H1 (cell line): ENCODE data around the gene CRTC3. TPM values are rescaled to one million over a fixed set of nuclear protein-coding genes. Genes with fewer than 3 reads are reported as not detected.

ENCODE experiments used
- CTCF ChIA-PET: fragments of 300-600 bp; sonication (Branson Sonifier 250); formaldehyde crosslinking; loops from one replicate; lab custom pipeline; 2021; ENCODE audit not compliant: partially characterized antibody; lab: Charles Lee
- POLR2A ChIA-PET: fragments of 300-600 bp; sonication (Branson Sonifier 250); formaldehyde crosslinking; loops from one replicate; lab custom pipeline; 2021; ENCODE audit warnings: inconsistent platforms; ENCODE audit not compliant: partially characterized antibody; lab: Charles Lee
- DNase-seq, 2 experiments: peaks; one replicate each; pipeline versions ENCODE4 v3.0.0 to v3.0.0-alpha.2; 2010 to 2022; ENCODE audit warnings: low spot score in 2 of 2, low read depth in 1 of 2, mixed read lengths in 1 of 2
- FAIRE-seq: peaks from 2 replicates; lab custom pipeline; 2011; peaks lifted over from hg19 to GRCh38; lab: Jason Lieb, UNC
- H2AFZ ChIP-seq: 2 replicates; pipeline ENCODE4 v1.8.1; 2012; ENCODE audit warnings: low read length, inconsistent platforms
- H2AK5ac ChIP-seq: 2 replicates; pipeline ENCODE4 v1.6.1; 2013; ENCODE audit warnings: low read depth, low read length
- H2BK120ac ChIP-seq: replicated peaks from 2 replicates; pipeline ENCODE3; 2013; ENCODE audit warnings: low read depth, low read length, inconsistent platforms
- H2BK12ac ChIP-seq: 2 replicates; pipeline ENCODE4 v1.6.1; 2013; ENCODE audit warnings: low read depth, low read length
- H2BK15ac ChIP-seq: 2 replicates; pipeline ENCODE4 v1.6.1; 2013; ENCODE audit warnings: low read length
- H2BK20ac ChIP-seq: 2 replicates; pipeline ENCODE4 v1.6.1; 2013; ENCODE audit warnings: low read length
- H2BK5ac ChIP-seq: 2 replicates; pipeline ENCODE4 v1.6.1; 2013; ENCODE audit warnings: low read depth, low read length
- H3K14ac ChIP-seq: 2 replicates; pipeline ENCODE4 v1.6.1; 2013; ENCODE audit warnings: inconsistent platforms; ENCODE audit not compliant: insufficient read length
- H3K18ac ChIP-seq: 2 replicates; pipeline ENCODE4 v1.6.1; 2013; ENCODE audit warnings: low read length; ENCODE audit errors: extremely low read depth
- H3K23ac ChIP-seq: 2 replicates; pipeline ENCODE4 v1.6.1; 2013; ENCODE audit warnings: inconsistent platforms; ENCODE audit not compliant: insufficient read length
- H3K23me2 ChIP-seq: 2 replicates; pipeline ENCODE4 v1.6.1; 2013; ENCODE audit warnings: low read depth, low read length
- H3K27ac ChIP-seq: 2 replicates; pipeline ENCODE4 v1.6.1; 2011; ENCODE audit warnings: low read depth, low read length, inconsistent platforms
- H3K27me3 ChIP-seq, 4 experiments: replicated peaks in 1 of 4; 1 replicate in 1 of 4; 2 replicates in 3 of 4; pipeline versions ENCODE4 v1.6.1 to v1.8.1; 2011 to 2013; ENCODE audit warnings: low read length in 3 of 4, mild to moderate bottlenecking in 3 of 4, inconsistent platforms in 2 of 4, mixed read lengths in 2 of 4, moderate library complexity in 1 of 4; ENCODE audit not compliant: control insufficient read depth in 3 of 4, insufficient read depth in 3 of 4; ENCODE audit errors: extremely low read depth in 1 of 4
- H3K36me3 ChIP-seq, 4 experiments: 2 replicates each; pipeline versions ENCODE4 v1.6.1 to v1.8.1; 2011 to 2013; ENCODE audit warnings: mild to moderate bottlenecking in 4 of 4, low read length in 3 of 4, moderate library complexity in 2 of 4, control low read depth in 1 of 4, inconsistent platforms in 1 of 4; ENCODE audit not compliant: insufficient read depth in 4 of 4, control insufficient read depth in 2 of 4
- H3K4ac ChIP-seq: replicated peaks from 2 replicates; pipeline ENCODE3; 2013; ENCODE audit warnings: low read length, low read depth, mixed read lengths, inconsistent platforms; ENCODE audit not compliant: insufficient read length
- H3K4me1 ChIP-seq, 4 experiments: replicated peaks in 1 of 4; 1 replicate in 1 of 4; 2 replicates in 3 of 4; pipeline versions ENCODE4 v1.6.1 to v1.8.1; 2011 to 2013; ENCODE audit warnings: low read length in 3 of 4, inconsistent platforms in 2 of 4, mixed read lengths in 1 of 4; ENCODE audit not compliant: insufficient read depth in 4 of 4, control insufficient read depth in 3 of 4
- H3K4me2 ChIP-seq, 2 experiments: 2 replicates each; pipeline versions ENCODE4 v1.6.1 to v1.8.1; 2011 to 2013; ENCODE audit warnings: low read depth in 2 of 2, low read length in 2 of 2, control low read depth in 1 of 2, inconsistent platforms in 1 of 2, mild to moderate bottlenecking in 1 of 2; ENCODE audit not compliant: insufficient read depth in 1 of 2
- H3K4me3 ChIP-seq, 4 experiments: fragments of 200-600, 300-600 bp in 1 of 4; sonication (generic), shearing (Covaris generic), sonication (Bioruptor Twin) in 1 of 4; 2 replicates each; pipeline versions ENCODE4 v1.5.1 to v1.8.1; 2011 to 2016; ENCODE audit warnings: low read length in 4 of 4, low read depth in 3 of 4, control low read depth in 2 of 4, inconsistent platforms in 2 of 4, mild to moderate bottlenecking in 2 of 4, mixed read lengths in 1 of 4, moderate library complexity in 1 of 4; ENCODE audit not compliant: insufficient read depth in 2 of 4; ENCODE audit errors: extremely low read depth in 1 of 4
- H3K56ac ChIP-seq: replicated peaks from 2 replicates; pipeline ENCODE3; 2013; ENCODE audit warnings: low read depth, mild to moderate bottlenecking, mixed read lengths, low read length, inconsistent platforms; ENCODE audit not compliant: insufficient read length
- H3K79me1 ChIP-seq: 2 replicates; pipeline ENCODE4 v1.6.1; 2013; ENCODE audit warnings: low read depth, low read length, control low read depth
- H3K79me2 ChIP-seq, 2 experiments: 2 replicates each; pipeline versions ENCODE4 v1.6.1 to v1.8.1; 2012 to 2013; ENCODE audit warnings: low read length in 2 of 2, mild to moderate bottlenecking in 2 of 2, inconsistent platforms in 1 of 2; ENCODE audit not compliant: insufficient read depth in 2 of 2, control insufficient read depth in 1 of 2
- H3K9ac ChIP-seq, 4 experiments: replicated peaks in 1 of 4; 1 replicate in 1 of 4; 2 replicates in 3 of 4; pipeline versions ENCODE4 v1.6.1 to v1.8.1; 2011 to 2013; ENCODE audit warnings: low read depth in 3 of 4, low read length in 3 of 4, control low read depth in 2 of 4, mild to moderate bottlenecking in 2 of 4, moderate library complexity in 2 of 4, inconsistent platforms in 1 of 4; ENCODE audit errors: extremely low read depth in 1 of 4
- H3K9me3 ChIP-seq, 2 experiments: 2 replicates each; pipeline versions ENCODE4 v1.6.1 to v1.8.1; 2012 to 2013; ENCODE audit warnings: mild to moderate bottlenecking in 2 of 2, moderate library complexity in 2 of 2, control low read depth in 1 of 2, inconsistent platforms in 1 of 2, low read depth in 1 of 2, low read length in 1 of 2, mixed read lengths in 1 of 2; ENCODE audit not compliant: insufficient read depth in 2 of 2
- H4K20me1 ChIP-seq, 2 experiments: replicated peaks in 1 of 2; 2 replicates each; pipeline versions ENCODE3 to v1.8.1; 2011 to 2013; ENCODE audit warnings: inconsistent platforms in 2 of 2, low read length in 2 of 2, mild to moderate bottlenecking in 1 of 2; ENCODE audit not compliant: insufficient read depth in 2 of 2, control insufficient read depth in 1 of 2
- H4K5ac ChIP-seq: 2 replicates; pipeline ENCODE4 v1.6.1; 2013; ENCODE audit warnings: low read length, low read depth, mixed read lengths, inconsistent platforms; ENCODE audit not compliant: insufficient read length
- H4K8ac ChIP-seq: 2 replicates; pipeline ENCODE4 v1.8.0; 2013; ENCODE audit warnings: mild to moderate bottlenecking, moderate library complexity, low read length, inconsistent platforms; ENCODE audit not compliant: insufficient read depth; ENCODE audit errors: extremely low read depth
- H4K91ac ChIP-seq: replicated peaks from 2 replicates; pipeline ENCODE3; 2013; ENCODE audit warnings: low read length, mixed read lengths, inconsistent platforms; ENCODE audit not compliant: insufficient read length
- ASH2L ChIP-seq: fragments of 200-600, 300-600 bp; sonication (generic); IDR thresholded peaks from one replicate; pipeline ENCODE4 v1.7.1; 2017; ENCODE audit warnings: low read length
- CBX8 ChIP-seq: fragments of 300-800, 300-1000 bp; sonication (generic); IDR thresholded peaks from 2 replicates; pipeline ENCODE4 v1.7.1; 2016; ENCODE audit warnings: low read depth, low read length, borderline replicate concordance
- CEBPB ChIP-seq: IDR thresholded peaks from 2 replicates; pipeline ENCODE4 v1.6.1; 2012; ENCODE audit warnings: low read depth, low read length
- CREB1 ChIP-seq: IDR thresholded peaks from 2 replicates; pipeline ENCODE4 v1.6.1; 2012; ENCODE audit warnings: inconsistent platforms
- GTF2F1 ChIP-seq: IDR thresholded peaks from 2 replicates; pipeline ENCODE4 v1.6.1; 2012; ENCODE audit warnings: low read depth, low read length, improper control_type of control experiment, borderline replicate concordance
- HDAC2 ChIP-seq, 2 experiments: fragments of 300-600 bp in 1 of 2; sonication (generic) in 1 of 2; IDR thresholded peaks; 2 replicates each; pipeline ENCODE4 v1.6.1; 2011 to 2012; ENCODE audit warnings: low read depth in 2 of 2, low read length in 2 of 2, mild to moderate bottlenecking in 2 of 2, moderate library complexity in 2 of 2, borderline replicate concordance in 1 of 2, inconsistent platforms in 1 of 2
- JUN ChIP-seq: IDR thresholded peaks from 2 replicates; pipeline ENCODE4 v1.6.1; 2011; ENCODE audit warnings: low read depth, mild to moderate bottlenecking, improper control_type of control experiment, low read length
- NRF1 ChIP-seq: IDR thresholded peaks from 2 replicates; pipeline ENCODE4 v1.6.1; 2011; ENCODE audit warnings: mild to moderate bottlenecking, low read depth, low read length, improper control_type of control experiment
- POLR2AphosphoS5 ChIP-seq: IDR thresholded peaks from 2 replicates; pipeline ENCODE4 v1.6.1; 2011; ENCODE audit warnings: low read depth, low read length
- SIRT6 ChIP-seq: IDR thresholded peaks from one replicate; pipeline ENCODE4 v1.7.1; 2012; ENCODE audit warnings: low read length, inconsistent platforms
- SIX5 ChIP-seq: IDR thresholded peaks from 2 replicates; pipeline ENCODE4 v1.6.1; 2011; ENCODE audit warnings: mild to moderate bottlenecking, low read depth, low read length
- SP4 ChIP-seq: IDR thresholded peaks from 2 replicates; pipeline ENCODE4 v1.6.1; 2012; ENCODE audit warnings: low read length, inconsistent platforms
- TBP ChIP-seq: IDR thresholded peaks from 2 replicates; pipeline ENCODE4 v1.6.1; 2011; ENCODE audit warnings: low read depth, low read length, improper control_type of control experiment
- TCF12 ChIP-seq: IDR thresholded peaks from 2 replicates; pipeline ENCODE4 v1.6.1; 2011; ENCODE audit warnings: low read depth, mild to moderate bottlenecking, low read length
- WGBS, 2 experiments: shearing (Covaris generic) in 1 of 2; methylation state at CpG; one replicate each; pipeline versions ENCODE4 v1.1.6 to v1.1.7; 2013 to 2015; ENCODE audit warnings: low lambda C conversion rate in 2 of 2, mixed read lengths in 2 of 2, inconsistent platforms in 1 of 2, low coverage in 1 of 2, missing lambda C conversion rate in 1 of 2; ENCODE audit not compliant: insufficient replicate concordance in 2 of 2, insufficient coverage in 1 of 2, insufficient read length in 1 of 2; ENCODE audit errors: extremely low coverage in 1 of 2, missing lambda C conversion rate in 1 of 2; 5-methylcytosine and 5-hydroxymethylcytosine counted together
- polyA plus RNA-seq, 7 experiments: library from polyadenylated mRNA; depleted of rRNA in 3 of 7; stranded (reverse) in 5 of 7; unstranded in 2 of 7; fragments of >200 nt in 5 of 7; fragments of 200-250 nt in 2 of 7; gene quantifications; 1 replicate in 5 of 7; 2 replicates in 1 of 7; 4 replicates in 1 of 7; pipeline versions ENCODE4 v1.2.1 to v1.2.3, GENCODE V29; 2011 to 2013; ENCODE audit warnings: missing spikeins in 2 of 7, mixed read lengths in 2 of 7
- total RNA-seq: library from RNA; stranded (reverse); fragmentation: NEBNext Ultra II Directional; extraction: Animal tissue kit (Norgen Biotek cat#: 25700); gene quantifications from 2 replicates; pipeline ENCODE4 v1.2.1, GENCODE V29; 2021

The CRTC3 gene
- total and polyA plus RNA-seq, 2 of the 8 experiments (the other 6 are each of a cell fraction or from before 2014, with no cell fraction given) = 5.0 to 5.3 TPM

- H4K8ac ChIP-seq = no peak overlapping the region
- no peak overlapping the region for H2AFZ ChIP-seq
- no peak overlapping the region for H3K4me2 ChIP-seq
- ChIA-PET CTCF (interaction anchor here (0.8 to 2.1 kb wide), 3 partner anchors 11 to 182 kb away, joined by 3 to 6 read pairs (median 3); no protein-coding TSS in a partner anchor), POLR2A (no interaction called here)
- no peak overlapping the region for H3K18ac ChIP-seq
- no peak overlapping the region for H3K27ac ChIP-seq
- no peaks in the 10 kb centered on the region; a peak in 1 of 7 replicates for H3K27me3 ChIP-seq
- no peak for DNase-seq
- no peak overlapping the region for H2BK20ac ChIP-seq
- no peak overlapping the region for H2BK15ac ChIP-seq
- H3K79me1 ChIP-seq = no peaks in the 10 kb centered on the region
- H2BK12ac ChIP-seq = no peak overlapping the region
- H3K79me2 ChIP-seq = no peaks in the 10 kb centered on the region
- H3K23me2 ChIP-seq = peaks cover 3% of the 10 kb centered on the region; the same call in 1 of the 2 replicates
- H2AK5ac ChIP-seq = no peak overlapping the region
- H3K23ac ChIP-seq = no peak overlapping the region
- no peak overlapping the region for H3K4ac ChIP-seq
- H2BK120ac ChIP-seq = no peak overlapping the region
- no peaks in the 10 kb centered on the region for H4K20me1 ChIP-seq
- peaks cover 0 to 6% (median 4%) of the 10 kb centered on the region in 4 experiments; a peak in 6 of 7 replicates for H3K4me1 ChIP-seq
- FAIRE-seq = no peak
- 89% methylated on average over 9 of the region's 9 CpGs; no CpG with 5 or more reads in 1 of the 2 experiments for WGBS, 2 experiments
- H4K91ac ChIP-seq = no peak overlapping the region
- H3K9ac ChIP-seq = no peak overlapping the region
- H3K9me3 ChIP-seq = no peaks in the 10 kb centered on the region
- no peaks in the 10 kb centered on the region for H3K36me3 ChIP-seq
- H3K14ac ChIP-seq = no peak overlapping the region
- H4K5ac ChIP-seq = no peak overlapping the region
- H3K56ac ChIP-seq = no peak overlapping the region
- no peak overlapping the region for H3K4me3 ChIP-seq
- H2BK5ac ChIP-seq = no peak overlapping the region
- no peak for TF ChIP-seq CEBPB
- TF ChIP-seq ASH2L = no peak
- TF ChIP-seq GTF2F1 = no peak
- no peak for TF ChIP-seq SIX5
- no peak for TF ChIP-seq NRF1
- TF ChIP-seq SP4 = no peak
- TF ChIP-seq JUN = no peak
- no peak for TF ChIP-seq CBX8
- no peak for TF ChIP-seq SIRT6
- no peak for TF ChIP-seq POLR2AphosphoS5
- TF ChIP-seq CREB1 = no peak
- TF ChIP-seq HDAC2 (IDR thresholded peaks at IDR 0.05; ENCODE audit: borderline replicate concordance in 1 of 2, low read depth in 2 of 2, low read length in 2 of 2) = no peak
- no peak for TF ChIP-seq TCF12
- no peak for TF ChIP-seq TBP
Observed at GRCh38 chr15:90644952-90645725, 115.4 kb downstream of the CRTC3 start.
